Activated CD4-positive, alpha-beta memory T cell treated with anti-CD3 and anti-CD28 coated beads, Interleukin-2, amount 10 ng/mL, durations not matched to agents 7 days and 5 days (primary cell): Measurements from ENCODE around the gene APLN. TPM values are rescaled to one million over a fixed set of nuclear protein-coding genes. Genes with fewer than 3 reads are reported as not detected.

Experiments used
- CTCF ChIA-PET: fragments of 350-600 bp; sonication (Branson Sonifier 250); formaldehyde crosslinking; loops from one replicate; lab custom pipeline; 2021; ENCODE audit warnings: antibody characterized with exemption, inconsistent platforms; lab: Charles Lee
- POLR2A ChIA-PET: fragments of 350-600 bp; sonication (Branson Sonifier 250); formaldehyde crosslinking; loops from one replicate; lab custom pipeline; 2021; ENCODE audit warnings: antibody characterized with exemption; lab: Charles Lee
- DNase-seq: peaks from one replicate; pipeline ENCODE4 v3.0.0-alpha.2; 2020
- H3K27ac Mint-ChIP-seq: one replicate; pipeline ENCODE4 v1.8.0; 2021; ENCODE audit warnings: mild to moderate bottlenecking, mixed read lengths
- H3K27me3 Mint-ChIP-seq: one replicate; pipeline ENCODE4 v1.8.0; 2021; ENCODE audit warnings: mixed read lengths
- H3K36me3 Mint-ChIP-seq: one replicate; pipeline ENCODE4 v1.8.0; 2021; ENCODE audit warnings: low read depth, mixed read lengths
- H3K4me1 Mint-ChIP-seq: one replicate; pipeline ENCODE4 v1.8.0; 2021; ENCODE audit warnings: mixed read lengths
- H3K4me3 Mint-ChIP-seq: one replicate; pipeline ENCODE4 v1.8.0; 2021; ENCODE audit warnings: mild to moderate bottlenecking, mixed read lengths
- H3K9me3 Mint-ChIP-seq: one replicate; pipeline ENCODE4 v1.8.0; 2021; ENCODE audit warnings: mixed read lengths
- total RNA-seq, 2 experiments: library from RNA; stranded (reverse); gene quantifications; one replicate each; pipeline ENCODE4 v1.2.3, GENCODE V29; 2021

APLN gene
- total RNA-seq, 2 experiments from 2014 or later: 0.15 TPM

DNA sequence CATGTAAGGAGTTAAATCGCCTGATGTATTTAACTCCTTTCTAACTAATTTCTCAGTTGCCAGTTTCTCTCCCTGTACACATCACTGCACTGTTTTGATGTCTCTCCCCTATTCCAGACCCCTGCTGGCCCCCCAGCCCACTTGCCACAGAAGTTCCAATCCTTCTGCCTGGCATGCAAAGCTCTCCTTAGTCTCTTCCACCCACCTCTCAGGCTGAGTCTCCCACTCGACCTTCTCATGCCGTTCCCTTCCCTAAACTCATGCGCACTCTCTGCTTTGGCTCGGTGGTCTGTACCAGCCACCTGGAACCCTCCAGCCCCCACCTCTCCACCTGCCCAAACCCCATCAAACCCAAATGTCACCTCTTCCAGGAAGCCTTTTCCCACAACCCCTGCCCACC, 56.9 kb downstream of the APLN start:
- Mint-ChIP-seq H3K4me3 (no peak overlapping the region), H3K36me3 (no peaks in the 10 kb centered on the region), H3K27ac (no peak overlapping the region), H3K4me1 (peaks cover 5% of the 10 kb centered on the region), H3K27me3 (peaks cover 3% of the 10 kb centered on the region), H3K9me3 (no peaks in the 10 kb centered on the region)
- DNase-seq: no peak
- CTCF ChIA-PET: no interaction called here
- POLR2A ChIA-PET: no interaction called here

- no peak for DNase-seq
- Mint-ChIP-seq H3K36me3 (no peaks in the 10 kb centered on the region), H3K27me3 (no peaks in the 10 kb centered on the region), H3K4me3 (no peak overlapping the region), H3K4me1 (peaks cover 10% of the 10 kb centered on the region), H3K9me3 (no peaks in the 10 kb centered on the region), H3K27ac (no peak overlapping the region)
- POLR2A ChIA-PET: interaction anchor here (0.7 kb wide), 1 partner anchor 12 kb away, joined by 3 read pairs; no protein-coding TSS in a partner anchor
- CTCF ChIA-PET: no interaction called here
Measured at GRCh38 chrX:129596077-129596476, 58.7 kb downstream of the APLN start.

Other genes with a start within 250 kb of the APLN start
- gene SMARCA1, start 131.5 kb downstream of the APLN start, total RNA-seq: not detected
- 1 to 10 TPM; 1.9 to 2.1 TPM for gene OCRL, start 114.7 kb downstream of the APLN start, total RNA-seq
- gene XPNPEP2, start 84.0 kb upstream of the APLN start, total RNA-seq: 1 to 10 TPM; 1.7 to 2.1 TPM
- gene SASH3, start 125.0 kb upstream of the APLN start, total RNA-seq: 100 to 1,000 TPM; 229 to 245 TPM
- 1 to 10 TPM; 5.8 to 7.5 TPM for gene ZDHHC9, start 188.9 kb upstream of the APLN start, total RNA-seq